Fibroblast of peridontal ligament (primary cell): ENCODE results near the gene REV3L.
"Not testable (repeated sequence)": the region's sequence is repeated elsewhere in the genome, so short reads cannot be mapped to it uniquely, and the experiment has no call there.

Experiments
- DNase-seq: peaks from one replicate; pipeline ENCODE4 v3.0.0-alpha.2; 2010; ENCODE audit errors: extremely low read depth

REV3L gene

GRCh38 chr6:111263837-111264236 lies 219.2 kb downstream of the REV3L start:
- DNase-seq, result peak; percentile 62

DNA sequence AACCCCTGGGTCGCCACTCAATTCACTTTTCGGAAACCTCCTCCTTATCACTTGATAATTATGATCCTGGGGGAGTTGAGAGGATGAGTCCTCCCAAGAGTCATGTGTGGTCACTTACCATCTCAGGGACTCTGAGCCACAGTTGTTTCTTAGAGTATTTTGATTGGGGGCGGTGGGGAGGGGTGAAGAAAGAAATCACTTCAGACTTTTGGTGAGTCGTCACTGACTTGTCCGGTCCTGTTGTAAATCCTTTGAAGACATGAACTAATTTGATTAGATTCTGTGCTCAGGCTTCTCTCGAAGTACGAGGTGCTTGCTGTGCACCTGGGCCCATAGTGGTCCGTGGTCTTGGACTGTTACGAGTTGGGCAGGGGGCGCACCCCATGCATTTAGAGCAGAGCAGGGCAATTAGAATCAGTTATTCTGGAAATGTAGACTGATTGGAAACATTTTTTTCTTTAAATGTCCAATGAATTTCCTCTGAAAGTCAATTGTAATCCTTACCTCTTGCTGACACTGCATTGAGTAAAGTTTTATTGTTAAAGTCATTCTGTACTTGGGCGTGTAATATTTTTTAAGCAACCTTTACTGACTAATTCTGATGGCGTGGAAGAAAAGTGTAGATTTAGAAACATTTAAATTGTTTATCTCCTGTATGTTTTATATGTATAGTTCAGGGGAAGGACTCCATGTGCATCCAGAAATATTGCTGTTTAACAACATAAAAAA lies 222.3 kb downstream of the REV3L start:
- DNase-seq, result no peak

GRCh38 chr6:111259089-111259831 lies 223.8 kb downstream of the REV3L start:
- peak; percentile 99 for DNase-seq

- DNase-seq, result peak; percentile 78
Observed at GRCh38 chr6:111258615-111259088, 224.4 kb downstream of the REV3L start.

DNA sequence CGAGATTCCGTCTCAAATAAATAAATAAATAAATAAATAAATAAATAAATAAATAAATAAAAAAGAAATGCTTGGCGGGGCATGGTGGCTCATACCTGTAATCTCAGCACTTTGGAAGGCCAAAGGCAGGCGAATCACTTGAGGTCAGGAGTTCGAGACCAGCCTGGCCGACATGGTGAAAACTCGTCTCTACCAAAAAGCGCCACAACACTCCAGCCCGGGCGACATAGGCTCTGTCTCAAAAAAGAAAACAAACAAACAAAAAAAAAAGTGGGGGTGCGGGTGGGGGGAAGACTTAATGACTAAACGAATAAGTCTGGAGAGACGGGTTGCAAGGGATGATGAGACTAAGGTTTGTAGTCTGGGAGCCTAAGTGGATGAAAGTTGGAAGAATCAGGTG lies 225.0 kb downstream of the REV3L start:
- no peak for DNase-seq

DNA sequence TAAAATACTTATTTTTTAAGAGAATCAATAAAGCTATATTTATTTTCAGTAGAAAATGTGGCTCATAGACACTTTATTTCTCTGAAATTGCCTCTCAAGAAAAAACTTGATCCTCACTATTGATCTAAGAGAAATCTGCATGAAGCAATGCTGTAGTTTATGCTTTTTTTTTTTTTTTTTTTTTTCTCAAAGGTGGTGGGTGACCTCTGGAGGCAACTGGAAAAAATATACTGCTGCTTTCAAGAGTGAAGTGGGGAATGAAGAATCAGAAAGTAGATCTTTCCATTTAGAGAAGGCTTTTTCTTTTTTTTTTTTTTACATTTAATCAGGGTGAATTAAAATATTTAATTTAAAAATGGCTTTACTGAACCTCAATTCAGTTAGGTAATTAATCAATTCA lies 226.4 kb downstream of the REV3L start:
- peak; percentile 49 for DNase-seq

- not testable (repeated sequence) for DNase-seq
Observed at GRCh38 chr6:111255838-111256237, 227.2 kb downstream of the REV3L start.

DNA sequence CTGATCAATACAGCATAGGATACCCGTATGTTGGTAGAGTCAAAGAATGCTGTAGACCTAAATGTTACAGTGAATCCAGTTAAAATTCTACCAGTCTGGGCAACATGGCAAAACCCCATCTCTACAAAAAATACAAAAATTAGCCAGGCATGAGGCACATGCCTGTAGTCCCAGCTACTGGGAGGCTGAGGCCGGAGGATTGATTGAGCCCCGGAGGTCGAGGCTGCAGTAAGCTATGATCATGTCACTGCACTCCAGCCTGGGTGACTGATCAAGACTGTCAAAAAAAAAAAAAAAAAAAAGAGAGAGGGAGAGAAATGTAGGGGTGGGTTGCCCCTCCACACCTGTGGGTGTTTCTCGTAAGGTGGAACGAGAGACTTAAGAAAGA lies 228.2 kb downstream of the REV3L start:
- no peak for DNase-seq

GRCh38 chr6:111254004-111254778 lies 228.8 kb downstream of the REV3L start:
- DNase-seq, result no peak

GRCh38 chr6:111252726-111253125 lies 230.3 kb downstream of the REV3L start:
- DNase-seq, result no peak

- no peak for DNase-seq
Observed at GRCh38 chr6:111250791-111251354, 232.1 kb downstream of the REV3L start.
